IPS-15b (cell line): Measurements from ENCODE around the gene DYRK4.

Source experiments
- H3K27me3 ChIP-seq: one replicate; pipeline ENCODE4 v1.6.1; 2013; ENCODE audit warnings: low read length; ENCODE audit not compliant: control insufficient read depth, insufficient read depth
- H3K36me3 ChIP-seq: one replicate; pipeline ENCODE4 v1.6.1; 2013; ENCODE audit warnings: low read length; ENCODE audit not compliant: control insufficient read depth, insufficient read depth
- H3K4me1 ChIP-seq: one replicate; pipeline ENCODE4 v1.6.1; 2013; ENCODE audit warnings: mild to moderate bottlenecking, low read length; ENCODE audit not compliant: control insufficient read depth, insufficient read depth
- H3K4me3 ChIP-seq: one replicate; pipeline ENCODE4 v1.5.1; 2013; ENCODE audit warnings: low read depth, low read length
- H3K9ac ChIP-seq: one replicate; pipeline ENCODE4 v1.6.1; 2013; ENCODE audit warnings: low read depth, mild to moderate bottlenecking, low read length
- H3K9me3 ChIP-seq: one replicate; pipeline ENCODE4 v1.6.1; 2013; ENCODE audit warnings: mild to moderate bottlenecking, low read length; ENCODE audit not compliant: control insufficient read depth, insufficient read depth

Gene DYRK4

DNA sequence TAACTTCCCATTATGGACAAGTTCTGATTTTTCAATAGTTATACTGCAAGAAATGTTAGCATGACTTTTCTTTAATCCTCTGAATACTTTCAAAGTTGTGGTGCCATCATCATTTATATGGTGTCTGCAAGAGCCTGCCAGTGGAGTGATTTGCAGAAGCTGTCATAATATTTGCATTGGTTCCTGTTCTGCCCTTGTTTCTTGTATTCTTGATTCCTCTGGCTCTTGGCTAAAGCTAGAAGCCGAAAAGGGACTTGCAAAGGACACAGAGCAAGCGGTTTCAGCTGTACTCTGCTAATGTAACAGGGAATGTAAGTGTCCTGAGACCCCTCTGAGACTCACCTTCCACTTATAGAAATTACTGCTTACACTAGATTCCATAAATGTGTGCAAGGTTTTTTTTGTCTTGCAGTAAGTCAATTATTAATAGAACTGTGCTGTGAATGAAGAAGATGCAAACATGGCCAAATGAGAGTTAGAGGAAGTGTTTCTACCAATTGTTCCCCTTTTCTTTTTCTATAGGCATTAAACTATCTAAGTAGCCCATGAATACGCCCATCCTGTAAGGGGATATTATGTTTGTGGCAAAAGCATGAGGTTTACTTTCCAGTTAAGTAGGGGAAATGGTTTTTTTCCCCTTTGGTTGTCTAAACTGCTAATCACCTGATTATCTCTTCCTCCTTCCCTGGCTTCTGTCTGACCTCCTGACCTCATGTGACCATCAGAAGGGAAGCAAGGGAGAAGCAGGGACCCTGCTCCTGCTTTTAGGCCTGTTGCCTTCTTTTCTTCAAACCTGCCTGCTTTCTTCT is 5.3 kb downstream of the DYRK4 start:
- peaks cover 16% of the 10 kb centered on the region for H3K27me3 ChIP-seq
- no peaks in the 10 kb centered on the region for H3K4me1 ChIP-seq
- H3K4me3 ChIP-seq: no peak overlapping the region
- H3K9me3 ChIP-seq: no peaks in the 10 kb centered on the region
- H3K36me3 ChIP-seq: no peaks in the 10 kb centered on the region
- H3K9ac ChIP-seq: no peak overlapping the region

DNA sequence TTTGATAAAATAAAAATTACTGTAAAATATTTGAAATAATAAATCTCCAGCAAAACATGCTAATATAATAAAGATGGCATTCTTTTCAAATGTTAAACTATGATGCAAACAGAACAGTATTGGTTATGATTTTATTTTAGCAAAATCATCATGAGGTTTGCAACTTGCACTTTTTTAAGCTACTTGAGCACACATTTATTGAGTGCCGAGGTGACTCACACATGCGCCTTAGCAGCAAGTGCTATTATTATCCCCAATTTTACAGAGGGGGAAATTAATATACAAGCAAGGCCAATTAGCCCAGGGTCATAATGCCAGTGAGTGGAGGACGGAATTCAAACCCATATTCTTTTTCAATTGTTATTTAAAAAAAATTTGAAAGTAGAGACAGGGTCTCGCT is 7.3 kb downstream of the DYRK4 start:
- Histone ChIP-seq H3K36me3 (no peaks in the 10 kb centered on the region), H3K9ac (no peak overlapping the region), H3K27me3 (no peaks in the 10 kb centered on the region), H3K4me3 (no peak overlapping the region), H3K9me3 (no peaks in the 10 kb centered on the region), H3K4me1 (no peaks in the 10 kb centered on the region)

DNA sequence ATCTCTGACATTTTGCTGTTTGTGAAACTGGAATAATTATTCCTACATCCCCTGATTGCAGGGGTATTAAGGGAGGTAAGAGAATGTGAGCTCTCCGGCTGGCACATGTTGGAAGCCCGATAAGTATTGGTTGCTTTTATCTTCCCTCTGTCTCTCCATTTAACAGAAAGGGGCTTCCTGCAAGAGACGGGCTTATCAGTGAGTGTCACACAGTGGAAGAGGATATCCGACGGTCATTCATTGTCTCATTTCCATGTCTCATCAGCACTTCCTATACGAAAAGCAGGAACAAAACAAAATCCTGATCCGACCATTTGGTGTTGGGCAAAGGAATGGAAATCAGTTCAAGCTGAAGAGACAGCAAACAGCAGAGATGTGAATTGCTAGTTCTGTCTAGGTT is 10.7 kb downstream of the DYRK4 start:
- Histone ChIP-seq H3K4me1 (no peaks in the 10 kb centered on the region), H3K4me3 (no peak overlapping the region), H3K9ac (no peak overlapping the region), H3K9me3 (no peaks in the 10 kb centered on the region), H3K27me3 (no peaks in the 10 kb centered on the region), H3K36me3 (no peaks in the 10 kb centered on the region)

DNA sequence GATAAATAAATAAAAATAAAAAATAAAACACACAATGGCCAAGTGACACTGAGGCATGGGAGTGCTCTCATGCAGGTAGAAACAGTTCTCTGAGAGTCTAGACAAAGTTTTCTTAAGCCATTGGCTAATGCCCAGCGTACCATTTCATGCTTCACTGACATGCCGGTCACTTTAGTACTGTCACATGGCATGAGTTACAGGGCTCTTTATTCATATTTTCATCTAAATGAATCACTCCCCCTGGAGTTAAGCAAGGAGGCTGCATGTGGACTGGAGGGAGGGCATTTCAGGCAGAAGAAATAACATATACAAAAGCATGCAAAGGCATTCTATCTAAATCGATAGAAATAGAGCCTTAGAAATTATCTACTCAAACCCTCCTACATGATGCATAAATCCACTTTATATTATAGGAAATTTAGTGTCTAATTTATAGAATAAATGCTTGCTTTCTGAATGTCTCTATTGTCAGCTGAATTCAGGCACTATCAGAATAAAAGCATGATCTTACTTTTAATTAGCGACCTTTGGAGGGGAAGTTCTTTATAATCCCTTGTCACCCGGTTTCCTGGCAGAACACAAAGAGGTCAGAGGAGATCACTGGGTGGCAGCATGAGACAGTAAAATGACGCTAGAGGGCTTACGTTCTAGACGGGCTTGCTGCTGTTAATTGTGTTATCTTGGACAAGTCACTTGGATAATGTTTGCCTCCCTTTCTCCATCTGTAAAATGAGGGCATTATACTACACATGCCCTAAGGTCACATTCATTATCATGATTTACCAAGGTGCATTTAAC is 17.5 kb downstream of the DYRK4 start:
- no peak overlapping the region for H3K4me3 ChIP-seq
- H3K27me3 ChIP-seq: no peaks in the 10 kb centered on the region
- peaks cover 5% of the 10 kb centered on the region for H3K4me1 ChIP-seq
- no peaks in the 10 kb centered on the region for H3K36me3 ChIP-seq
- H3K9ac ChIP-seq: no peak overlapping the region
- no peaks in the 10 kb centered on the region for H3K9me3 ChIP-seq

DNA sequence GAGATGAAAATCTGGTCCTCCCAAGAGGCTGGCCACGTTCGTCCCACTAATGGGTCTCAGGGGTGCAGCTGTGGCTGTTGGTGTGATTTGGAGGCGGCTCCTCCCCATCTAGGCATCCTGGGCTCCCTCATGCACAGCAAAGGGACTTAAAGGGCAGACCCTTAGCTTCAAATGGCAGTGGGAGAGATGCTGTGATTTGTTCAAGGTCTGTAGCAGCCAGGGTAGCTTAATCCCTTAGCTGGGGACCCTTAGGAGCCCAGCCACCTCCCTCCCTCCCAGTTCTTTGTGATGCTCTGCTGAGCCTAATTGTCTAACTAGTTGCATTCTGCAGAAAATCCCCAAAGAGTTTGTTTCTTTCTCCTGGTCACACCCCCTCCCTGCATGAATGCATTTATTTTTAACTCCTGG is 18.3 kb downstream of the DYRK4 start:
- Histone ChIP-seq H3K9ac (no peak overlapping the region), H3K27me3 (no peaks in the 10 kb centered on the region), H3K9me3 (no peaks in the 10 kb centered on the region), H3K4me3 (no peak overlapping the region), H3K36me3 (no peaks in the 10 kb centered on the region), H3K4me1 (peaks cover 5% of the 10 kb centered on the region)

DNA sequence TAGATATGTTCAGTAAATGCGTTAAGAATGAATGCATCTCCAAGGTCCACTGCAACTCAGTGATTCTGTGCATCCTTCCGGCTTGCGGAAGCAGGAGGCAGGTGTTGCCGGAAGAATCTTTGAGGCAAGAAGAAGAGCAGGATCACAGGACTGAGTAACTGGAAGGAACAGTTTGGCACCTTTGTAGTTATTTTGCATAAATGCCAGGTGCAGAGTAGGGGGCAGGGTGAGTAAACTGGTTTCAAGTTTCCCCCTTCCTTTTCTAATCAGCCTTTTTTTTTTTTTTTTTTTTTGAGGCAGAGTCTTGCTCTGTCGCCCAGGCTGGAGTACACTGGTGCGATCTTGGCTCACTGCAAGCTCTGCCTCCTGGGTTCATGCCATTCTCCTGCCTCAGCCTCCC is 22.3 kb downstream of the DYRK4 start:
- H3K36me3 ChIP-seq: no peaks in the 10 kb centered on the region
- H3K27me3 ChIP-seq: no peaks in the 10 kb centered on the region
- no peak overlapping the region for H3K9ac ChIP-seq
- no peak overlapping the region for H3K4me3 ChIP-seq
- H3K4me1 ChIP-seq: peaks cover 5% of the 10 kb centered on the region
- H3K9me3 ChIP-seq: no peaks in the 10 kb centered on the region

DNA sequence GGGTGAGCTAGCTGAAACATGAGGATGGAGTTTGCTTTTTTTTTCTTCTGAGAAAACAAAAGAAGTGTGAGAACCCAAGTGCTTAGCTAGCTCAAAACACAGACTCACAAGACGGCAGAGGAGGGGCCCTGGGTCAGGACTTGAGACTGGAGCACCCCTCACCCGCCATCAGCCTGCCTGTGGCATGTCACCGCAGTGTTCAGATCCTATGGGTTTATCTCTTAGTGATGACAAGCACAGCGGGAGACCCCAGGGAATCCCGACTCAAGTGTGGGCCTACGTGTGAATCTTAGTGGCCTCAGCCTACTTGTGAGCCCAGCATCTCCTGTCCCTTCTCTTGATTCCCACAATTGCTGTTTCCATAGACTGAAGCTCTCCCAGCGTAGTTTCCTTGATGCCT is 22.9 kb downstream of the DYRK4 start:
- H3K4me1 ChIP-seq: peaks cover 5% of the 10 kb centered on the region
- H3K4me3 ChIP-seq: no peak overlapping the region
- no peak overlapping the region for H3K9ac ChIP-seq
- no peaks in the 10 kb centered on the region for H3K36me3 ChIP-seq
- no peaks in the 10 kb centered on the region for H3K27me3 ChIP-seq
- no peaks in the 10 kb centered on the region for H3K9me3 ChIP-seq

DNA sequence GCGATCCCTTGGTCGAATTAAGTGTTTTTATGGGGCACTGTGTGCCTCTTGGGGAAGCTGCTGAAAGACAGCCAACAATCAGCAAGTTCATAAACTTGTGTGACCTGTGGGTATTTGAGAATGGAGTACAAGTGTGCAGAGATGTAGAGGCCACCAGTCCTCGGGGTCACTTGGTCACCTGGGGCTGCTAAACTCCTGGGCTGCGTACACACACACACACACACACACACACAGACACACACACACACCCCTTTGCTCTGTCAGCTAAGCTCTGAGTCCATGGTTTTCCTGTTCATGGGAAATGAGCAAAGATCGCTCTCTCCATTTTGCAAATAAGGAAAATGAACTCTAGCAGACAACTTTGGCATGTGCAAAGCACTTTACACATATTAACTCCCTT is 24.5 kb downstream of the DYRK4 start:
- no peak overlapping the region for H3K4me3 ChIP-seq
- H3K27me3 ChIP-seq: no peaks in the 10 kb centered on the region
- no peak overlapping the region for H3K9ac ChIP-seq
- H3K4me1 ChIP-seq: no peaks in the 10 kb centered on the region
- H3K9me3 ChIP-seq: no peaks in the 10 kb centered on the region
- no peaks in the 10 kb centered on the region for H3K36me3 ChIP-seq

DNA sequence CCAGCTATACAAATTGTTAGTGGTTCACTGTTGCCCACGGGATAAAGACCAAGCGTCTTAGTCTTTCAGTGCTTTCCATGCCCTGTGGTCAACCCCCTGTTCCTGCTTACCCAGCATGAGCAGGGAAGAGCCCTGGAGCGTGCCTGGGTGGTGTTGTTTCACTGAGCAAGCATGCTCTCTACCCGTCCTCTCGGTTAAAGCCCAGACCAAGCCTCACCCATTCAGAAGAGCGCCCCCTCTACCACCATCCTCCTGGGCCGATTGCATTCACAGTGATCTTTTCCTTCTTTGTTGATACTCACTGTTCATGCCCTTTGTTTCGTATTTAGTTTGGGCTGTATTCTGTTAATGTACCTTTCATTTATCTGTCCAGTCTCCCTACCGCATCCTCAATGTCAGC is 25.1 kb downstream of the DYRK4 start:
- Histone ChIP-seq H3K9ac (no peak overlapping the region), H3K4me1 (no peaks in the 10 kb centered on the region), H3K27me3 (no peaks in the 10 kb centered on the region), H3K36me3 (no peaks in the 10 kb centered on the region), H3K9me3 (no peaks in the 10 kb centered on the region), H3K4me3 (no peak overlapping the region)

DNA sequence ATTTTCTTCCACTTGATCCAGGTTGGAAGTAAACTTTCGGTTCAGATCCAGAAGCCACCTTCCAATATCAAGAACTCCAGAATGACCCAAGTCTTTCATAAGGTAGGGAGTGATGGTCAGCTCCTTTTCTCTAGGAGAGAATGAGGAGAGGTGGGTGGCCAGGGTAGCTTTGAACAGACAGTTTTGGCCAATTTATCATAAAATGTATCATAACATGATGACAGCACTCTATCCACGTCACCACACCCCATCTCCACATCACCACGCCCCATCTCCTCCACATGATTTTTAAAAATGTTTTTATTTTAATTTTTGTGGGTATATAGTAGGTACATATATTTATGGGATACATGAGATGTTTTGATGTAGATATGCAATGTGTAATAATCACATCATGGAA is 26.9 kb downstream of the DYRK4 start:
- Histone ChIP-seq H3K27me3 (no peaks in the 10 kb centered on the region), H3K36me3 (no peaks in the 10 kb centered on the region), H3K4me1 (no peaks in the 10 kb centered on the region), H3K9ac (no peak overlapping the region), H3K9me3 (no peaks in the 10 kb centered on the region), H3K4me3 (no peak overlapping the region)

DNA sequence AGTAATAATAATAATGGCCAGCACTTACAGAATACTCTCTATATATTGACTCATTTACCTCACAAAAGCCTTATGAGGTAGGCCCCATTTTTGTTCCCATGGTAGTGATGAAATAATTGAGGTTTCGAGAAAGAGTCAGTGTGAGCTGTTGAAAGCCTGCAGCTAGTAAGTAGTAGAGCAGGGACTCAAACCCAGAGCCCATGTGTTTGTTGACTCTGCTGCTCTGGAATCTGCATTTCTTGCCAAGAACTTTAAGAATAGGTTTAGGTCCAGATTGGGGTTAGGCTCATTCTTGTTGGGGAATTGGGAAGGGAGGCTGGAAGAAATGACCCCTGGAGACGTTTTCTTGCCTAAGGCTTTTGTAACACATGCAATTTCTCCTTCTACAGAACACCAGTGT is 27.9 kb downstream of the DYRK4 start:
- no peaks in the 10 kb centered on the region for H3K4me1 ChIP-seq
- H3K27me3 ChIP-seq: no peaks in the 10 kb centered on the region
- H3K36me3 ChIP-seq: no peaks in the 10 kb centered on the region
- H3K4me3 ChIP-seq: no peak overlapping the region
- H3K9me3 ChIP-seq: no peaks in the 10 kb centered on the region
- no peak overlapping the region for H3K9ac ChIP-seq

DNA sequence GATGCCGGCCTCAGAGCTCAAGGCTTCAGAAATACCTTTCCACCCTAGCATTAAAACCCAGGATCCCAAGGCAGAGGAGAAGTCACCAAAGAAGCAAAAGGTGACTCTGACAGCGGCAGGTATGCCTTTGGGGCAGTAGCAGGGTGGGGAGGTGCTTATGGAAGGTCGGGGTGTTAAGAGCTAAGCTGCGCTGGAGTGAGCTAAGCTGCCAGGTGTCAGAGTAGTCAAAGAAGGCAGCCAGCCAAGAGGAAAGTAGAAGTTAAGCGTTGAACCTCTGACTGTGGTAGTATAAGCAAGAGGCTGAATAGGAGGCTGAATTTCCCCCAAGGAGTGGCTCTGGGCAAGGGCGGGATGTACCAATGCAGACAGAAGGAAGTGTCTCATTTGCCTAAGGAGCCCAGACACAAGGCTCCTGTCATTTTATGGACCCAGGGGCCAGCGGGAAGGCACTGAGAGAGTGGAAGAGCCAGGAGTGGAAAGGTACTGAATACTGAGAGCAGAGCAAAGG is 29.2 kb downstream of the DYRK4 start:
- H3K9ac ChIP-seq: no peak overlapping the region
- H3K4me1 ChIP-seq: no peaks in the 10 kb centered on the region
- H3K36me3 ChIP-seq: no peaks in the 10 kb centered on the region
- no peaks in the 10 kb centered on the region for H3K27me3 ChIP-seq
- H3K9me3 ChIP-seq: no peaks in the 10 kb centered on the region
- H3K4me3 ChIP-seq: no peak overlapping the region
